Mesenchymal stem cell (in vitro differentiated cells and primary cell): ENCODE data around the gene MTFR1L.

ENCODE experiments used
- DNase-seq: peaks from one replicate; pipeline ENCODE4 v3.0.0-alpha.2; 2013
- H2AFZ ChIP-seq: one replicate; pipeline ENCODE4 v1.6.1; 2013; ENCODE audit warnings: low read depth, mild to moderate bottlenecking, control low read depth, inconsistent platforms, low read length, moderate library complexity
- H2AK5ac ChIP-seq: 2 replicates; pipeline ENCODE4 v1.6.1; 2013; ENCODE audit warnings: low read length, moderate library complexity, mild to moderate bottlenecking, inconsistent platforms; ENCODE audit not compliant: severe bottlenecking
- H2BK120ac ChIP-seq: one replicate; pipeline ENCODE4 v1.6.1; 2013; ENCODE audit warnings: low read depth, mild to moderate bottlenecking, inconsistent platforms, low read length, moderate library complexity
- H2BK12ac ChIP-seq, 2 experiments: one replicate each; pipeline ENCODE4 v1.6.1; 2013; ENCODE audit warnings: inconsistent platforms in 2 of 2, low read length in 2 of 2, mild to moderate bottlenecking in 2 of 2, moderate library complexity in 2 of 2, control low read depth in 1 of 2
- H2BK15ac ChIP-seq: one replicate; pipeline ENCODE4 v1.6.1; 2013; ENCODE audit warnings: mild to moderate bottlenecking, low read depth, inconsistent platforms; ENCODE audit not compliant: poor library complexity, severe bottlenecking
- H2BK5ac ChIP-seq: 2 replicates; pipeline ENCODE4 v1.6.1; 2013; ENCODE audit warnings: low read depth, mild to moderate bottlenecking, low read length, control low read depth, inconsistent platforms; ENCODE audit not compliant: poor library complexity, severe bottlenecking
- H3K14ac ChIP-seq, 2 experiments: one replicate each; pipeline ENCODE4 v1.6.1; 2013; ENCODE audit warnings: inconsistent platforms in 2 of 2, low read length in 2 of 2, control low read depth in 1 of 2, mild to moderate bottlenecking in 1 of 2, moderate library complexity in 1 of 2
- H3K18ac ChIP-seq, 2 experiments: one replicate each; pipeline ENCODE4 v1.6.1; 2013; ENCODE audit warnings: inconsistent platforms in 2 of 2, low read length in 2 of 2, control low read depth in 1 of 2, low read depth in 1 of 2, mild to moderate bottlenecking in 1 of 2
- H3K23ac ChIP-seq, 2 experiments: one replicate each; pipeline ENCODE4 v1.6.1; 2013; ENCODE audit warnings: inconsistent platforms in 2 of 2, low read length in 2 of 2, mild to moderate bottlenecking in 2 of 2, moderate library complexity in 2 of 2, control low read depth in 1 of 2
- H3K27ac ChIP-seq: 2 replicates; pipeline ENCODE4 v1.5.1; 2013; ENCODE audit warnings: mild to moderate bottlenecking, moderate library complexity, low read length, control low read depth, inconsistent platforms; ENCODE audit not compliant: poor library complexity, severe bottlenecking
- H3K27me3 ChIP-seq, 2 experiments: 2 replicates each; pipeline versions ENCODE4 v1.6.1 to v1.7.0; 2013; ENCODE audit warnings: low read length in 2 of 2, mild to moderate bottlenecking in 2 of 2, moderate library complexity in 2 of 2, control low read depth in 1 of 2, inconsistent platforms in 1 of 2; ENCODE audit not compliant: control insufficient read depth in 1 of 2, insufficient read depth in 1 of 2
- H3K36me3 ChIP-seq, 2 experiments: 2 replicates each; pipeline versions ENCODE4 v1.6.1 to v1.7.0; 2013; ENCODE audit warnings: low read length in 2 of 2, control low read depth in 1 of 2, inconsistent platforms in 1 of 2, low read depth in 1 of 2, mild to moderate bottlenecking in 1 of 2; ENCODE audit not compliant: insufficient read depth in 2 of 2, control insufficient read depth in 1 of 2
- H3K4ac ChIP-seq, 2 experiments: one replicate each; pipeline ENCODE4 v1.6.1; 2013; ENCODE audit warnings: inconsistent platforms in 2 of 2, low read length in 2 of 2, mild to moderate bottlenecking in 2 of 2, moderate library complexity in 2 of 2, control low read depth in 1 of 2, low read depth in 1 of 2
- H3K4me1 ChIP-seq: 2 replicates; pipeline ENCODE4 v1.6.1; 2013; ENCODE audit warnings: low read depth, low read length, control low read depth; ENCODE audit not compliant: control insufficient read depth, insufficient read depth
- H3K4me2 ChIP-seq: 2 replicates; pipeline ENCODE4 v1.6.1; 2013; ENCODE audit warnings: low read length, mild to moderate bottlenecking, inconsistent platforms; ENCODE audit not compliant: poor library complexity, severe bottlenecking
- H3K4me3 ChIP-seq, 2 experiments: 2 replicates each; pipeline versions ENCODE4 v1.5.1 to v1.7.0; 2013; ENCODE audit warnings: low read length in 2 of 2, mild to moderate bottlenecking in 2 of 2, control low read depth in 1 of 2, low read depth in 1 of 2; ENCODE audit not compliant: insufficient read depth in 1 of 2
- H3K79me1 ChIP-seq: replicated peaks from 2 replicates; pipeline ENCODE4 v1.6.1; 2013; ENCODE audit warnings: mild to moderate bottlenecking, control low read depth, low read length, inconsistent platforms; ENCODE audit not compliant: poor library complexity, severe bottlenecking
- H3K9ac ChIP-seq: 2 replicates; pipeline ENCODE4 v1.7.0; 2013; ENCODE audit warnings: mild to moderate bottlenecking, low read length, moderate library complexity
- H3K9me3 ChIP-seq: 2 replicates; pipeline ENCODE4 v1.7.0; 2013; ENCODE audit warnings: mild to moderate bottlenecking, low read length; ENCODE audit not compliant: control insufficient read depth
- H4K8ac ChIP-seq: one replicate; pipeline ENCODE4 v1.6.1; 2013; ENCODE audit warnings: inconsistent platforms, mild to moderate bottlenecking, low read length, moderate library complexity
- H4K91ac ChIP-seq: one replicate; pipeline ENCODE4 v1.6.1; 2013; ENCODE audit warnings: mild to moderate bottlenecking, low read length, inconsistent platforms
- WGBS: methylation state at CpG from one replicate; pipeline ENCODE4 v1.1.7; 2013; ENCODE audit warnings: mixed read lengths; 5-methylcytosine and 5-hydroxymethylcytosine counted together

Gene MTFR1L

DNA sequence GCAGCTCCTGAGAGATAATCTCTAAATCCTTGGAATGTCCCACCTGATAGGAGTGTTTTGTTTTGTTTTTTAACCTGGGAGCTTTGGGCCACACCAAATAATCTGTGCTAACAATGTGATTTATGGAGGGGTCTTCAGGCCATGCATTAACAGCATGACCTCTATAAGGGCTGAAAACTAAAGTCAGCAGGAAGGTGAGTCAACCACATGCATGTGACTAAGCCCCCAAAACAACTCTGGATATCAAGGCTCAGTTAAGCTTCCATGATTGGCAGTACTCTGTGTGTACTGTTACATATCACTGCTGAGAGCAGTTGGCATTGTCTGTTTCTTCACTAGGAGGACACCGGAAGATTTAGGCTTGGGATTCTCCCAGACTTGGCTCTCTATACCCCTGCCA lies 28.8 kb downstream of the MTFR1L start:
- H3K23ac ChIP-seq = no peak overlapping the region
- no peak overlapping the region for H3K4me3 ChIP-seq
- no peak overlapping the region for H2BK12ac ChIP-seq
- WGBS = 75% methylated on average over 1 of the region's 1 CpG
- no peak overlapping the region for H2AFZ ChIP-seq
- no peaks in the 10 kb centered on the region for H3K36me3 ChIP-seq
- H3K14ac ChIP-seq = no peak overlapping the region
- H3K9me3 ChIP-seq = no peaks in the 10 kb centered on the region
- H2BK15ac ChIP-seq = no peak overlapping the region
- H3K27ac ChIP-seq = no peak overlapping the region
- no peak overlapping the region for H4K91ac ChIP-seq
- no peak overlapping the region for H3K18ac ChIP-seq
- peaks cover 15% of the 10 kb centered on the region for H3K79me1 ChIP-seq
- DNase-seq = no peak
- H2AK5ac ChIP-seq = no peak overlapping the region
- H4K8ac ChIP-seq = peak overlapping the region; percentile 72
- H2BK120ac ChIP-seq = no peak overlapping the region
- H3K27me3 ChIP-seq = no peaks in the 10 kb centered on the region
- H3K4me1 ChIP-seq = no peaks in the 10 kb centered on the region
- no peak overlapping the region for H2BK5ac ChIP-seq
- no peak overlapping the region for H3K9ac ChIP-seq
- H3K4ac ChIP-seq = no peak overlapping the region
- no peak overlapping the region for H3K4me2 ChIP-seq

DNA sequence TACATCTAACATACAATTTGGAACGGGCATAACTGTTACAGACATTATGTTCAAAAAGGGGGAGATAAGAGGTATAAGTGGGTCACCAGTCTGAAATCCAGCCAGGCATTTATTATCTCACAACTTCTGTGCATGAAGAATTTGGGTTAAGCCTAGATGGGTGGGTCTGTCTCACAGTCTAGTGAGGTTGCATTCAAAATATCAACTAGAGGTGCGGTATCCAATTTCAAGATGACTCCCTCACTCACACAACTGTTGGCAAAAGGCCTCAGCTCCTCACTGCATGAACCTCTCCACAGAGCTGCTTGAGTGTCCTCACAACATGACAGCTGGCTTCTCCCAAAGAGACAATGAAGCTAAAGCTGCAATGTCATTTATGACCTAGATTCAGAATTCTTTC lies 34.8 kb downstream of the MTFR1L start:
- H3K23ac ChIP-seq = no peak overlapping the region
- H3K14ac ChIP-seq = no peak overlapping the region
- H3K36me3 ChIP-seq = no peaks in the 10 kb centered on the region
- DNase-seq = no peak
- no peak overlapping the region for H2BK5ac ChIP-seq
- H3K18ac ChIP-seq = no peak overlapping the region
- H3K4me3 ChIP-seq = no peak overlapping the region
- no peak overlapping the region for H2AK5ac ChIP-seq
- H3K79me1 ChIP-seq = peaks cover 10% of the 10 kb centered on the region
- no peak overlapping the region for H2BK12ac ChIP-seq
- no peak overlapping the region for H4K91ac ChIP-seq
- H3K9ac ChIP-seq = no peak overlapping the region
- H3K4me1 ChIP-seq = peaks cover 6% of the 10 kb centered on the region
- H3K4me2 ChIP-seq = no peak overlapping the region
- no peaks in the 10 kb centered on the region for H3K9me3 ChIP-seq
- no peak overlapping the region for H2AFZ ChIP-seq
- H3K4ac ChIP-seq = no peak overlapping the region
- no peak overlapping the region for H3K27ac ChIP-seq
- WGBS = 98% methylated on average over 2 of the region's 2 CpGs
- no peak overlapping the region for H2BK15ac ChIP-seq
- H4K8ac ChIP-seq = no peak overlapping the region
- no peaks in the 10 kb centered on the region for H3K27me3 ChIP-seq
- H2BK120ac ChIP-seq = no peak overlapping the region

DNA sequence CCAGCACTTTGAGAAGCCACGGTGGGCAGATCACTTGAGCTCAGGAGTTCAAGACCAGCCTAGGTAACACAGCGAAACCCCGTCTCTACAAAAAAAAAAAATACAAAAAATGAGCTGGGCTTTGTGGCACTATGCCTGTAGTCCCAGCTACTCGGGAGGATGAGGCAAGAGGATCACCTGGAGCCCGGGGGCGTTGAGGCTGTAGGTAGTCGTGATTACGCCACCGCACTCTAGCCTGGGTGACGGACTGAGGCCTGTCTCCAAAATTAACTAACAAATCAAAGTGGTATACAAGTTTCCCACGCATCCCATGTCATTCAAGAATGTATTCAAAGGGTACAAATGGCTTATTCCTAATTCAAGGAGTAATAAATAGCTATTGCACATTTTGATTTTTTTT lies 37.1 kb downstream of the MTFR1L start:
- H3K4me2 ChIP-seq = no peak overlapping the region
- H4K8ac ChIP-seq = no peak overlapping the region
- H3K14ac ChIP-seq = no peak overlapping the region
- H2BK120ac ChIP-seq = no peak overlapping the region
- H3K9me3 ChIP-seq = no peaks in the 10 kb centered on the region
- peaks cover 10% of the 10 kb centered on the region for H3K4me1 ChIP-seq
- H2BK12ac ChIP-seq = no peak overlapping the region
- H3K23ac ChIP-seq = no peak overlapping the region
- no peak overlapping the region for H3K4ac ChIP-seq
- no peak overlapping the region for H3K4me3 ChIP-seq
- no peak overlapping the region for H3K18ac ChIP-seq
- no peak for DNase-seq
- H3K27me3 ChIP-seq = no peaks in the 10 kb centered on the region
- no peak overlapping the region for H2AFZ ChIP-seq
- no peak overlapping the region for H2AK5ac ChIP-seq
- no peak overlapping the region for H4K91ac ChIP-seq
- no peaks in the 10 kb centered on the region for H3K36me3 ChIP-seq
- no peak overlapping the region for H2BK15ac ChIP-seq
- no peak overlapping the region for H3K9ac ChIP-seq
- peaks cover 10% of the 10 kb centered on the region for H3K79me1 ChIP-seq
- WGBS = 95% methylated on average over 10 of the region's 11 CpGs
- H2BK5ac ChIP-seq = no peak overlapping the region
- no peak overlapping the region for H3K27ac ChIP-seq

DNA sequence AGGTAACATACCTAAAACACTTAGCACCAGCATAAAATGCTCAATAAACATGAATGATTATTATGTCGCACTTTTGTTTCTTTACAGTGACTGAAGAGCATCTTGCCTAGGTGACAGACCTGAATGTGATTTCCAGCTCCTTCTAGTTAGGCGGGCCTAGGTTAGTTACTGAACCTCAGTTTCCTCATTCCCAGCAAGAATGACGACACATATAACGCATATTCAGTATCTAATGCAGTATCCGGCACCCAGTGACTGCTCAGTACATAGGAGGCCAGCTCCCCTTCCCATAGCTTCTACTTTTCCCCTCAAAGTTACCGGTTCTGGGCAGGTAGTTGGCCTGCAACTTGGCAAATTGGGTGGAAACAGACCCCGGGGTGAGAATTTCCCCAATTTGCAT lies 38.7 kb downstream of the MTFR1L start:
- Histone ChIP-seq H3K36me3 (peaks cover 15 to 16% of the 10 kb centered on the region in 2 experiments), H3K4me2 (peak overlapping the region; percentile 93)
- WGBS = 40% methylated on average over 7 of the region's 7 CpGs

More for the DNA sequence above, 38.7 kb downstream of the MTFR1L start:
- no peak overlapping the region for H2AK5ac ChIP-seq
- H3K27ac ChIP-seq = no peak overlapping the region
- peak overlapping the region; percentile 85 for H2AFZ ChIP-seq
- peaks cover 10% of the 10 kb centered on the region for H3K4me1 ChIP-seq
- H3K18ac ChIP-seq = no peak overlapping the region
- peak overlapping the region; percentile 97 for H3K9ac ChIP-seq
- H3K27me3 ChIP-seq = no peaks in the 10 kb centered on the region
- H3K4ac ChIP-seq = no peak overlapping the region
- no peak overlapping the region for H4K91ac ChIP-seq
- H3K4me3 ChIP-seq = peak overlapping the region; percentile 73 to 89
- H4K8ac ChIP-seq = no peak overlapping the region
- H2BK5ac ChIP-seq = no peak overlapping the region
- H3K9me3 ChIP-seq = no peaks in the 10 kb centered on the region
- H2BK12ac ChIP-seq = no peak overlapping the region
- peaks cover 10% of the 10 kb centered on the region for H3K79me1 ChIP-seq
- H2BK15ac ChIP-seq = no peak overlapping the region
- DNase-seq = peak; percentile 21
- no peak overlapping the region for H3K23ac ChIP-seq
- no peak overlapping the region for H2BK120ac ChIP-seq
- H3K14ac ChIP-seq = no peak overlapping the region
